Bronchial epithelial cell (primary cell): ENCODE data around the gene CCDC192. TPM values are rescaled to one million over a fixed set of nuclear protein-coding genes. Genes with fewer than 3 reads are reported as not detected.
"Not testable (repeated sequence)": the region's sequence is repeated elsewhere in the genome, so short reads cannot be mapped to it uniquely, and the experiment has no call there.

ENCODE experiments used
- DNase-seq: peaks from one replicate; pipeline ENCODE4 v3.0.0-alpha.2; 2010; ENCODE audit warnings: low read depth
- FAIRE-seq: peaks from 2 replicates; lab custom pipeline; 2011; peaks lifted over from hg19 to GRCh38; lab: Jason Lieb, UNC
- H3K27me3 ChIP-seq: 2 replicates; pipeline ENCODE4 v1.5.1; 2011; ENCODE audit warnings: low read length; ENCODE audit not compliant: control insufficient read depth, insufficient read depth
- H3K36me3 ChIP-seq: 2 replicates; pipeline ENCODE4 v1.5.1; 2011; ENCODE audit warnings: low read length; ENCODE audit not compliant: control insufficient read depth, insufficient read depth
- H3K4me3 ChIP-seq: 2 replicates; pipeline ENCODE4 v1.5.1; 2011; ENCODE audit warnings: mild to moderate bottlenecking, low read depth, low read length, control low read depth
- CTCF ChIP-seq: IDR thresholded peaks from 2 replicates; pipeline ENCODE4 v1.5.1; 2011; ENCODE audit warnings: mild to moderate bottlenecking, moderate library complexity, low read length, control low read depth, inconsistent platforms; ENCODE audit not compliant: insufficient read depth, severe bottlenecking
- total RNA-seq: library from RNA; depleted of rRNA; stranded (reverse); fragments of >200 nt; gene quantifications from 2 replicates; pipeline ENCODE4 v1.2.1, GENCODE V29; 2014

CCDC192 gene
- total RNA-seq, 1 donor from 2014 or later = not detected

- TF ChIP-seq CTCF = no peak
- DNase-seq = no peak
- H3K4me3 ChIP-seq = no peak overlapping the region
- no peaks in the 10 kb centered on the region for H3K36me3 ChIP-seq
- FAIRE-seq = no peak
- H3K27me3 ChIP-seq = no peaks in the 10 kb centered on the region
Observed at GRCh38 chr5:127718181-127718580, 15.0 kb downstream of the CCDC192 start.

- Histone ChIP-seq H3K4me3 (no peak overlapping the region), H3K27me3 (no peaks in the 10 kb centered on the region), H3K36me3 (no peaks in the 10 kb centered on the region)
- DNase-seq = peak; percentile 40
- FAIRE-seq = no peak
- no peak for TF ChIP-seq CTCF
Observed at GRCh38 chr5:127723571-127723970, 20.4 kb downstream of the CCDC192 start.

- Histone ChIP-seq H3K36me3 (no peaks in the 10 kb centered on the region), H3K27me3 (no peaks in the 10 kb centered on the region), H3K4me3 (no peak overlapping the region)
- TF ChIP-seq CTCF = no peak
- FAIRE-seq (no peak), DNase-seq (no peak)
Observed at GRCh38 chr5:127725673-127726072, 22.5 kb downstream of the CCDC192 start.

GRCh38 chr5:127732963-127733362 lies 29.8 kb downstream of the CCDC192 start:
- Histone ChIP-seq H3K27me3 (no peaks in the 10 kb centered on the region), H3K4me3 (no peak overlapping the region), H3K36me3 (no peaks in the 10 kb centered on the region)
- DNase-seq (no peak), FAIRE-seq (no peak)
- no peak for TF ChIP-seq CTCF

GRCh38 chr5:127739348-127739747 lies 36.2 kb downstream of the CCDC192 start:
- H3K27me3 ChIP-seq, H3K36me3 ChIP-seq, H3K4me3 ChIP-seq, FAIRE-seq, DNase-seq: not testable (repeated sequence)

GRCh38 chr5:127739807-127740384 lies 36.7 kb downstream of the CCDC192 start:
- FAIRE-seq (no peak), DNase-seq (no peak)
- no peak overlapping the region for H3K4me3 ChIP-seq
- no peaks in the 10 kb centered on the region for H3K36me3 ChIP-seq
- H3K27me3 ChIP-seq = no peaks in the 10 kb centered on the region
- TF ChIP-seq CTCF = no peak
